Panc1 (cell line): ENCODE measurements around the gene ZNF200. TPM values are rescaled to one million over a fixed set of nuclear protein-coding genes. Genes with fewer than 3 reads are reported as not detected.

Experiments used
- ATAC-seq: fragments of 200-7000 bp; cut with Tn5 transposase; 2 replicates; pipeline ENCODE4 v1.9.1; 2020; ENCODE audit warnings: mild to moderate bottlenecking, moderate library complexity
- BruUV-seq: library from RNA; stranded (reverse); fragments of 400-500 nt; replicated peaks from 2 replicates; lab custom pipeline; 2021; lab: Mats Ljungman, UMichigan
- CTCF ChIA-PET: fragments of 300-600 bp; sonication (Branson Sonifier 250); formaldehyde crosslinking; loops from one replicate; lab custom pipeline; 2022; ENCODE audit warnings: antibody characterized with exemption; lab: Charles Lee
- POLR2A ChIA-PET: fragments of 300-600 bp; sonication (Branson Sonifier 250); formaldehyde crosslinking; loops from one replicate; lab custom pipeline; 2022; ENCODE audit warnings: antibody characterized with exemption; lab: Charles Lee
- DNase-seq: peaks from one replicate; pipeline ENCODE4 v3.0.0-alpha.2; 2010; ENCODE audit warnings: low read depth, low spot score
- H3K27ac ChIP-seq: 2 replicates; pipeline ENCODE4 v1.5.1; 2011; ENCODE audit warnings: mild to moderate bottlenecking, low read length, inconsistent platforms
- H3K27me3 ChIP-seq: fragments of 200-500 bp; sonication (Bioruptor generic); 2 replicates; pipeline ENCODE4 v1.6.0; 2014; ENCODE audit warnings: low read length, inconsistent platforms; ENCODE audit not compliant: control insufficient read depth, insufficient read depth
- H3K36me3 ChIP-seq: fragments of 200-500 bp; sonication (Bioruptor generic); 2 replicates; pipeline ENCODE4 v1.5.1; 2014; ENCODE audit warnings: inconsistent platforms, mild to moderate bottlenecking, low read length, moderate library complexity; ENCODE audit not compliant: control insufficient read depth, insufficient read depth
- H3K4me1 ChIP-seq: 2 replicates; pipeline ENCODE4 v1.5.1; 2011; ENCODE audit warnings: inconsistent platforms, mild to moderate bottlenecking, low read length, moderate library complexity; ENCODE audit not compliant: control insufficient read depth, insufficient read depth
- H3K4me3 ChIP-seq, 2 experiments: 2 replicates each; pipeline ENCODE4 v1.5.1; 2011 to 2012; ENCODE audit warnings: low read depth in 2 of 2, low read length in 2 of 2, mild to moderate bottlenecking in 2 of 2, inconsistent platforms in 1 of 2, moderate library complexity in 1 of 2
- H3K9me3 ChIP-seq: fragments of 200-500 bp; sonication (Bioruptor generic); 2 replicates; pipeline ENCODE4 v1.5.1; 2014; ENCODE audit warnings: low read depth, mild to moderate bottlenecking, inconsistent platforms, low read length, moderate library complexity; ENCODE audit not compliant: control insufficient read depth, insufficient read depth
- CTCF ChIP-seq: fragments of 450-650 bp; IDR thresholded peaks from 2 replicates; pipeline ENCODE4 v1.5.1; 2017; ENCODE audit warnings: mild to moderate bottlenecking
- POLR2AphosphoS5 ChIP-seq: IDR thresholded peaks from 2 replicates; pipeline ENCODE4 v1.6.1; 2012; ENCODE audit warnings: mild to moderate bottlenecking, low read depth, low read length, moderate library complexity
- REST ChIP-seq, 2 experiments: IDR thresholded peaks; 2 replicates each; pipeline ENCODE4 v1.6.1; 2011 to 2012; ENCODE audit warnings: low read depth in 2 of 2, control low read depth in 1 of 2, low read length in 1 of 2, mild to moderate bottlenecking in 1 of 2, moderate library complexity in 1 of 2; ENCODE audit not compliant: insufficient read depth in 1 of 2
- SIN3A ChIP-seq: IDR thresholded peaks from 2 replicates; pipeline ENCODE4 v1.6.1; 2012; ENCODE audit warnings: low read depth, mild to moderate bottlenecking, low read length, moderate library complexity, borderline replicate concordance; ENCODE audit not compliant: insufficient read depth
- TCF7L2 ChIP-seq: IDR thresholded peaks from 2 replicates; pipeline ENCODE4 v1.6.1; 2011; ENCODE audit warnings: mild to moderate bottlenecking, low read depth, low read length, inconsistent platforms
- in situ Hi-C: cut with HindIII; loops from 2 replicates; pipeline ENCODE4 v1.10.0; 2016; ENCODE audit warnings: low sequenced_read_pairs, low pct_unique_long_range_greater_than_20kb
- intact Hi-C: fragments of 100-400 bp; cut with micrococcal nuclease; formaldehyde crosslinking; loops from one replicate; pipeline ENCODE4 v1.10.0; 2022; ENCODE audit not compliant: unreplicated experiment
- total RNA-seq: library from RNA; stranded (reverse); gene quantifications from one replicate; pipeline ENCODE4 v1.2.1, GENCODE V29; 2021; ENCODE audit not compliant: unreplicated experiment

ZNF200 gene
- total RNA-seq, 1 experiment from 2014 or later: 12.4 TPM

GRCh38 chr16:3214904-3215600 is 19.9 kb downstream of the ZNF200 start:
- Histone ChIP-seq H3K27ac (no peak overlapping the region), H3K27me3 (no peaks in the 10 kb centered on the region), H3K4me1 (no peaks in the 10 kb centered on the region), H3K4me3 (no peak overlapping the region), H3K36me3 (no peaks in the 10 kb centered on the region), H3K9me3 (no peaks in the 10 kb centered on the region)
- in situ Hi-C loops (no loop called here), intact Hi-C loops (no loop called here)
- ATAC-seq: no peak
- no TSS peak for BruUV-seq
- no peak for DNase-seq
- ChIA-PET CTCF (no interaction called here), POLR2A (no interaction called here)
- TF ChIP-seq CTCF (no peak), SIN3A (no peak), TCF7L2 (no peak), REST (IDR thresholded peaks at IDR 0.05; ENCODE audit: insufficient read depth in 1 of 2, low read depth in 2 of 2, low read length in 1 of 2) (no peak), POLR2AphosphoS5 (no peak)

DNA sequence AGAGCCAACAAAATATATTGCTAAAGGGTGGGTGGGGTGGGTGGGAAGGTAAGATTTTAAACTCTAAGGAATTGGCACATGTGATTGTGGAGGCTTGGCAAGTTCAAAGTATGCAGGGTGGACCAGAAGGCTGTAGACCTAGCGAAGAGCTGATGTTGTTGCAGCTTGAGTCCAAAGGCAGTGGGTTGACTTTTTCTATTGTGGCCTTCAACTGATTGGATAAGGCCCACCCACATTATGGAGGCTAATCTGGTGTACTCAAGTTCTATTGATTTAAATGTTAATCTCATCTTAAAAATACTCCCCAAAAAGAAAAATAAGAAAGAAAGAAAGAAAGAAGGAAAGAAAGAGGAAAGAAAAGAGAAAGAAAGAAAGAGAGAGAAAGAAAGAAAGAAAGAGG is 22.4 kb downstream of the ZNF200 start:
- no peaks in the 10 kb centered on the region for H3K4me1 ChIP-seq
- no TSS peak for BruUV-seq
- intact Hi-C loops: no loop called here
- ATAC-seq (no peak), DNase-seq (no peak)
- no peaks in the 10 kb centered on the region for H3K9me3 ChIP-seq
- no peak overlapping the region for H3K27ac ChIP-seq
- H3K27me3 ChIP-seq: no peaks in the 10 kb centered on the region
- in situ Hi-C loops: no loop called here
- ChIA-PET POLR2A (no interaction called here), CTCF (no interaction called here)
- H3K4me3 ChIP-seq: no peak overlapping the region
- no peak for TF ChIP-seq SIN3A
- no peak for TF ChIP-seq TCF7L2
- no peak for TF ChIP-seq POLR2AphosphoS5
- TF ChIP-seq REST (IDR thresholded peaks at IDR 0.05; ENCODE audit: insufficient read depth in 1 of 2, low read depth in 2 of 2, low read length in 1 of 2): no peak
- no peak for TF ChIP-seq CTCF
- no peaks in the 10 kb centered on the region for H3K36me3 ChIP-seq
